ENCODE data around the gene SCYGR1. TPM values are rescaled to one million over a fixed set of nuclear protein-coding genes. Genes with fewer than 3 reads are reported as not detected.
"Not testable (repeated sequence)": the region's sequence is repeated elsewhere in the genome, so short reads cannot be mapped to it uniquely, and the experiment has no call there.

The SCYGR1 gene
- total and polyA plus RNA-seq, 3 donors from 2014 or later: not detected

GRCh38 chr2:227366769-227367426 is 20.9 kb downstream of the SCYGR1 start:
- intact Hi-C loops (cut with DNase I; ENCODE audit: low total_unique reads): no loop called here
- no peak overlapping the region for H3K4me3 ChIP-seq
- no peak overlapping the region for H3K27ac ChIP-seq
- TF ChIP-seq CTCF (IDR thresholded peaks at IDR 0.05) (no peak), POLR2A (IDR thresholded peaks at IDR 0.05) (no peak)
- DNase-seq: no peak
- no peaks in the 10 kb centered on the region for H3K36me3 ChIP-seq (ENCODE audit: low read depth, missing control alignments)
- WGBS, 2 donors: 67 to 74% methylated on average over 11 of the region's 11 CpGs
- H3K4me1 ChIP-seq: no peaks in the 10 kb centered on the region
- no peaks in the 10 kb centered on the region for H3K27me3 ChIP-seq
- H3K9me3 ChIP-seq: no peaks in the 10 kb centered on the region

GRCh38 chr2:227365833-227366232 is 21.9 kb downstream of the SCYGR1 start:
- 49 to 89% methylated on average over 3 of the region's 3 CpGs for WGBS, 2 donors
- Histone ChIP-seq H3K27me3 (no peaks in the 10 kb centered on the region), H3K4me1 (no peaks in the 10 kb centered on the region), H3K9me3 (no peaks in the 10 kb centered on the region), H3K36me3 (ENCODE audit: low read depth, missing control alignments) (no peaks in the 10 kb centered on the region), H3K27ac (no peak overlapping the region), H3K4me3 (no peak overlapping the region)
- intact Hi-C loops (cut with DNase I; ENCODE audit: low total_unique reads): no loop called here
- no peak for DNase-seq
- no peak for TF ChIP-seq CTCF (IDR thresholded peaks at IDR 0.05)

- H3K4me1 ChIP-seq; H3K4me3 ChIP-seq; H3K36me3 ChIP-seq (ENCODE audit: low read depth, missing control alignments); H3K27me3 ChIP-seq; DNase-seq; intact Hi-C loops (cut with DNase I; ENCODE audit: low total_unique reads); H3K9me3 ChIP-seq; H3K27ac ChIP-seq: not testable (repeated sequence)
- 70 to 73% methylated on average over 11 of the region's 11 CpGs for WGBS, 2 donors
Measured at GRCh38 chr2:227364585-227365263, 23.0 kb downstream of the SCYGR1 start.

- no peak overlapping the region for H3K4me3 ChIP-seq
- no peaks in the 10 kb centered on the region for H3K9me3 ChIP-seq
- peak in 2 of 3 experiments; percentile 8 to 9 for TF ChIP-seq CTCF (IDR thresholded peaks at IDR 0.05)
- no peak for TF ChIP-seq POLR2A (IDR thresholded peaks at IDR 0.05)
- no peak overlapping the region for H3K27ac ChIP-seq
- intact Hi-C loops (cut with DNase I; ENCODE audit: low total_unique reads): no loop called here
- no peaks in the 10 kb centered on the region for H3K36me3 ChIP-seq (ENCODE audit: low read depth, missing control alignments)
- DNase-seq: no peak
- no peaks in the 10 kb centered on the region for H3K4me1 ChIP-seq
- H3K27me3 ChIP-seq: no peaks in the 10 kb centered on the region
- WGBS, 2 donors: 73 to 84% methylated on average over 6 of the region's 6 CpGs
Measured at GRCh38 chr2:227363756-227364155, 24.0 kb downstream of the SCYGR1 start.

- no peak for DNase-seq
- no peak for TF ChIP-seq CTCF (IDR thresholded peaks at IDR 0.05)
- no peak for TF ChIP-seq POLR2A (IDR thresholded peaks at IDR 0.05)
- no peaks in the 10 kb centered on the region for H3K4me1 ChIP-seq
- WGBS, 2 donors: 80 to 84% methylated on average over 5 of the region's 5 CpGs
- no peaks in the 10 kb centered on the region for H3K36me3 ChIP-seq (ENCODE audit: low read depth, missing control alignments)
- no peak overlapping the region for H3K4me3 ChIP-seq
- no peak overlapping the region for H3K27ac ChIP-seq
- intact Hi-C loops (cut with DNase I; ENCODE audit: low total_unique reads): no loop called here
- H3K9me3 ChIP-seq: no peaks in the 10 kb centered on the region
- H3K27me3 ChIP-seq: no peaks in the 10 kb centered on the region
Measured at GRCh38 chr2:227360351-227360750, 27.4 kb downstream of the SCYGR1 start.

Measured in testis (tissue), 3 donors.